ENCODE data around the gene RAC2. TPM values are rescaled to one million over a fixed set of nuclear protein-coding genes. Genes with fewer than 3 reads are reported as not detected.
A peak's percentile ranks its signal among the peaks of the same experiment; 100 is the strongest.
"Not testable (repeated sequence)": the region's sequence is repeated elsewhere in the genome, so short reads cannot be mapped to it uniquely, and the experiment has no call there.

Gene RAC2
- total RNA-seq, 1 donor from 2014 or later = 11.2 TPM

GRCh38 chr22:37202001-37202555 lies 42.0 kb downstream of the RAC2 start:
- no peak for DNase-seq

GRCh38 chr22:37201443-37201820 lies 42.6 kb downstream of the RAC2 start:
- not testable (repeated sequence) for DNase-seq

DNA sequence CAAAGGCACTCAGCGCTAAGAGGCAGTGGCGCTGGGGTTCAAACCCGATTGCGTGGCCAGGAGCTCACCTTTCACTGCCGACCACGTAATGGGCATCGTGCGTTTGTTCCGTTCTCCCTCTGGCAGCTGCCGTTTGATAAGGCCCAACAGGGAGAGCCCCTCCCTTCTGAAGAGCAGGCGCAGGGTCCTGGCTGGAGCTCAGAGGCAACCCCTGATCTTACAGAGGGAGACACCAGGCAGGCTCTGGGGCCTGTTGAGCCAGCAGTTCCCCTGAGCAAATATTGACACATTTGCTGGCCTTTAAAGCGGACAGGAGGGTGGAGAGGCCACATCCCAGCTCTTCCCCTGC lies 44.3 kb downstream of the RAC2 start:
- no peak for DNase-seq

DNA sequence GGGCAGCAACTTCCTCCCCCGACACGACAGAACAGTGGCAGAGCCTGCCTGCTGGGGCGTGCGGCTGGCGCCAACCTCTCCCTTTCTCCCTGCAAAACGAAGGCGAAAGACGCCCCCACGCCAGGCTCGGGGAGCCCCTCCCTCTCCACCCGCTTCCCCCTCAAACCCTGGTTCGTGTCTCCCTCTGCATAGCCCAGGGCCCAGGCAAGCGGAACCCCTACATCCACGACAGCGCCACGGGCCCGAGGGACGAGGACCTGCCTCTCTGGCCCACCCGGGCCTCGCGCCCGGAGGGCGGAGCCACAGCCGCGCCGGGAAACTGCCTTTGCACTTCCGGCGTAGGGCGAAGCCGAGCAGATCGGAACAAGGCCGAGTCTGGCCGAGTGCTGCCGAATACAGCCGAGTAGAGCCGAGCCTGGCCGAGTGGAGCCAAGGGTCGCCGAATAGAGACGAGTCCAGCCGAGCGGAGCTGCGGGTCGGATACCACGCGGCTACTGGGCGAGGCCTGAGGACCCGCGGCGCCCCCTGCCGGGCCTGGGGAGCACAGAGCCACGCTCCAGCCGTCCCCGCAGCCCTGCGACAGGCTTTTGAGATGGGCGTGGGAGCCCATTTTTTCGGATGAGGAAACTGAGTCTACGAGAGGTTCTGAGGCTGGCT lies 44.8 kb downstream of the RAC2 start:
- peak; percentile 98 for DNase-seq

- peak; percentile 81 for DNase-seq
Measured at GRCh38 chr22:37198258-37199102, 45.6 kb downstream of the RAC2 start.

DNA sequence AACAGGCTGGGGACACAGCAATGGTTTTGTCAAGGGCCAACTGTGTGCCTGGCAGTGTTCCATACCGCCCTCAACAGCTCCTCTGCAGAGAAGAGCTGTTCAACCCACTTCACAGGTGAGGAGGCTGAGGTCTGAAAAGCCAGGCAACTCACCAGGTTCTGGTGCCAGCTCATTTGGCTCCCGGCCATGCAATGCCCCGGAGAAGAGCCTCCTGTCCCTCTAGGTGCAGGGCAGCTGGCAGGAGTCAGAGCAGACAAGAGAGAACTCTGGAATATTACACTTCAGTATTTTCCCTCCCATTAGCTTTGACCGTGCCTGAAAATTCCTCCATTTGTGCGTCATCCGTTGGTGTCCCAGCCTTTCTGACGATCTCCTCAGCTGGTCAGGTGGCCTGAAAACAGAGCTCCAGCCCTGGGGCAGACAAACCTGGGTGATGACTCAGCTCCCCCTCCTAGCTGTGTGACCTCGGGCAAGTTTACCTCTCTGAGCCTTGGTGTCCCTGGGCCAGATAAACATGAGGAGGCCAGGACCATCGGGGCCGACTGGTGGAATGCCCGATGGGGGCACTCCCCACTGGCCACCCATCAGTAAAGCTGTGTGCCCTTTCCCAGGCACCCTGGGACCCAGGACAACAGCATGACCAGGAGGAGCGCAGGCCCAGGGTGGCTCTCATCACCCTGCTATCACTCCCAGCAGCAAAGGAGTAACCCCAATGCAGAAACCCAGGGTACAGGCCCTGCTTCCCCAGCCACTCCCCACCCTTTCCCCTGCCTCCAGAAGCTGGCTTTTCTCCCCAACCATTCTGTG lies 46.4 kb downstream of the RAC2 start:
- DNase-seq = peak; percentile 55

DNA sequence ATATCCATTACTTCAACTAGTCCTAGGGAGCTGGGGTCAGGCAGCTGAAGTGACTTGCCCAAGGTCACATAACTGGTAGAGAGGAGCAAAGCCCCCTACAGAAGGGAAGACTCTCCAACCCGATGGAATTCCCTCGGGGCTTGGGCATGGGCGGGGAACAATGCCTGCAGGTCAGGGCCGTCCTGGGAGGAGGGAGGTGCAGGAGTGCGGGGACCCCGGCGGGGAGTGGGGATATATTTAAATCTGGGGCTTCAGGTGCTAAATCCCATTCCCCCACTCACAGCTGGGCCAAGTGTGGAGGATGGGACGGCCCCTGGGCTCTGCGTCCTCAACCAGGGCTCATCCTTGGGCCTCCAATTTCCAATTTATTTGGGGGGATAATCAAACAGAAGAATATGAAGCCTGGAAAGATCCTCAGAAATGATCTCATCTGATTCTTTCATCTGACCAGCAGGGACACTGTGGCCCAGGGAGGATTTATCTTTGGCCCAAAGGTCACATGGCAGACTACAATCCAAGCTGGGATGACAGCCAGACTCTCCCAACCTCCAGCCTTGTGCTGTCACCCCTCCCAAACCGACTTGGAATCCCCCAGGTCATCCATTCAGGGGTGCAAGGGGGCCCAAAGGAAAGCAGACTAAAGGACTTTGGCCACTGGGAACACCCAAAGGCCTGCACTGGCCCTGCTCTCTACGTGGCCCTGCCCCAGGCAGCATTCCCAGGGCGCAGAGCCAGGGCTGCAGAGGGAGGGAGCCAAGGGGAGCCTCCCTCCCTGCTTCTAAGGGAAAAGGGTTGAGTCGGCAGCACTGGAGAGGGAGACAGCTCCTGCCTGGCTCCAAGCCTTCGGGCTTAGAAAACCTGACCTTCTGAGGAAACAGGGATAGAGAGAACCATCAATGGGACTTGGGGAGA lies 47.3 kb downstream of the RAC2 start:
- peak; percentile 71 for DNase-seq

DNA sequence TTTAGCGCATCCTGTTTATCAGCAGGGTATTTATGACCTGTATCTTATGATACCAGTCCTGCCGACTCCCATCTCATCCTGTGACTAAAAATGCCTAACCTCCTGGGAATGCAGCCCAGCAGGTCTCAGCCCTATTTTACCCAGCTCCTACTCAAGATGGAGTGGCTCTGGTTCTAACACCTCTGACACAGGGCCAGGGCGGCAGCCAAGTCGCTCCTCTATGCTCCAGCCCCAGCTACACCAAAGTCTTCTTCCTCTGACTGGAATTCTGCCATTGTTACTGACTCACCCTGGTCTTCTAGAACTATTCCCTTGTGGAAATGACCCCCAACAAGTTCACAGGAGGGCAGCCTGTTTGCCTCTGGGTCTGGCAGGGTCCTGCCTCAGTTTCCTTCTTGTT lies 48.1 kb downstream of the RAC2 start:
- peak; percentile 27 for DNase-seq

GRCh38 chr22:37194750-37195149 lies 49.3 kb downstream of the RAC2 start:
- DNase-seq = no peak

- DNase-seq = peak; percentile 60
Measured at GRCh38 chr22:37193629-37194191, 50.4 kb downstream of the RAC2 start.

- DNase-seq = no peak
Measured at GRCh38 chr22:37192741-37193140, 51.3 kb downstream of the RAC2 start.

GRCh38 chr22:37192204-37192603 lies 51.9 kb downstream of the RAC2 start:
- DNase-seq = no peak

DNA sequence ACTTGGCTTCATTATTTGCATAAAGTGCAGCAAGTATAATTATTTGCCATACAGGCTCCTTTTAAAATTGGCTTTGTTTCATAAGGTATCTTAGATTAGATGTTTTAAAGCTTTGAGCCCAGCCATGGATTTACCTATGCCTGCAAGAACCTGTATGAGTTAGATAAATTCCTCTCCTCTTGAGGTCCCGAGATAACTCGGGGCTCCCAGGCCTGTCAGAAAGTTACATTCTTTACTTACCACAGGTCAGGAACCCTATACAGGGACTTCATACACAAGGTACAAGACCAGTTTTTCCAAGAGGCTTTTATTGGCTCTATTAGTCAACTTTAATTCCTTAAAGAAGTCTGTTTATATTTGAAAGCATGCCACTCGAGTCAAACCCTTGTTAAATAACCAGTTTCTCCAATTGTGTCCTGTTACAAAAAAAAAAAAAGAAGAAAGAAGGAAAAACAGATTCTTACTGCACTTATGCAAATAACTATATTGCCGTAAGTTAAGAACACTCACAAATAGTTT lies 53.7 kb downstream of the RAC2 start:
- no peak for DNase-seq

GRCh38 chr22:37188901-37189466 lies 55.1 kb downstream of the RAC2 start:
- peak; percentile 91 for DNase-seq

- peak; percentile 49 for DNase-seq
Measured at GRCh38 chr22:37187891-37188761, 55.9 kb downstream of the RAC2 start, which contains the start of gene C1QTNF6. Gene C1QTNF6, minus strand, starts transcription at chr22:37188247. Its CDS starts 34 bp downstream, at chr22:37188213.

DNA sequence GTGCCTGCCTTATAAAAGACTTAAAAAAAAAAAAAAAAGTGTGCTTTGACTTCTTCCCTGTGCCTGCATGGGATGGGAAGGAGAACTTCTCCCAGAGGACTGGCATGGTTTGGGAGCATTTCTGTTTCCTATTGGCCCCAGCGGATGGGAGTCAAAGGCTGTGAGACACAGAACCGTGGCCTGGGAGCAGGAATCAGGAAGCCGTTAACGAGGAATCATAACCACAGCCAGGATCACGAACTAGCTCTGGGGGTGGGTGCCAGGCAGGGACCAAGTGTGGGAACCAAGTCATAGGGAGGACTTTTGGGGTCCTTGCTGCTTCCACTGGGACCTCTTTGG lies 56.5 kb downstream of the RAC2 start:
- DNase-seq = peak; percentile 76

DNA sequence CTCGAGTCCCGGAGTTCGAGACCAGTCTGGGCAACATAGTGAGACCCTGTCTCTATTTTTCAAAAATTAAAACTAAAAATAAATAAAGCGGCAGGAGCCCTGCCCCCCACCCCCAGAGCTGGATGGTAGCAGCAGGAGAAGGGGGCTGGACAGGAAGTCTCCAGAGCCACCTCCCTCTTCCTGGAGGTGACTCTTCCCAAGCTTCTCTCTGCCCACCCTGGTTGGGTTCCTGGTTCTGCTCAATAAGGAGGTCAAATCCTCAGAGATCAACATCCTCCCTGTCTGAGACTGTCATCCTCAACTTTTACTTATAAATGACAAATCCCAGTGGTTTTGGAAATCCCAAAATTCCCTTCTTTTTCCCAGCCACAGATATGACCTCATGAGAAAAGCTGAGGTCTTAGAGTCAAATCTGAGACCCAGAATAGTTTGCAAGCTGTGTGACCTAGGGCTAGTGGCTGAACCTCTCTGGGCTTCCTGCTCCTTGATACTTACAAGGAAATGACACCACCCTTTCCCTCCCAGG lies 57.0 kb downstream of the RAC2 start:
- DNase-seq = peak; percentile 59

GRCh38 chr22:37186228-37186996 lies 57.7 kb downstream of the RAC2 start:
- peak; percentile 94 for DNase-seq
